Stimulated activated CD4-positive, alpha-beta T cell treated with anti-CD3 and anti-CD28 coated beads, TNF-alpha, amount 100 ng/mL, for 48 hours (primary cell): ENCODE measurements around the gene LYPD6B.

ENCODE experiments used
- DNase-seq, 3 donors: peaks; one replicate each; pipeline ENCODE4 v3.0.0-alpha.2; 2020; ENCODE audit warnings: low read depth in 3 of 3

The LYPD6B gene, protein sequence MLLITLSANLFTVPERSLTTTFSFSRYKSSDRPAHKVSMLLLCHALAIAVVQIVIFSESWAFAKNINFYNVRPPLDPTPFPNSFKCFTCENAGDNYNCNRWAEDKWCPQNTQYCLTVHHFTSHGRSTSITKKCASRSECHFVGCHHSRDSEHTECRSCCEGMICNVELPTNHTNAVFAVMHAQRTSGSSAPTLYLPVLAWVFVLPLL

DNA sequence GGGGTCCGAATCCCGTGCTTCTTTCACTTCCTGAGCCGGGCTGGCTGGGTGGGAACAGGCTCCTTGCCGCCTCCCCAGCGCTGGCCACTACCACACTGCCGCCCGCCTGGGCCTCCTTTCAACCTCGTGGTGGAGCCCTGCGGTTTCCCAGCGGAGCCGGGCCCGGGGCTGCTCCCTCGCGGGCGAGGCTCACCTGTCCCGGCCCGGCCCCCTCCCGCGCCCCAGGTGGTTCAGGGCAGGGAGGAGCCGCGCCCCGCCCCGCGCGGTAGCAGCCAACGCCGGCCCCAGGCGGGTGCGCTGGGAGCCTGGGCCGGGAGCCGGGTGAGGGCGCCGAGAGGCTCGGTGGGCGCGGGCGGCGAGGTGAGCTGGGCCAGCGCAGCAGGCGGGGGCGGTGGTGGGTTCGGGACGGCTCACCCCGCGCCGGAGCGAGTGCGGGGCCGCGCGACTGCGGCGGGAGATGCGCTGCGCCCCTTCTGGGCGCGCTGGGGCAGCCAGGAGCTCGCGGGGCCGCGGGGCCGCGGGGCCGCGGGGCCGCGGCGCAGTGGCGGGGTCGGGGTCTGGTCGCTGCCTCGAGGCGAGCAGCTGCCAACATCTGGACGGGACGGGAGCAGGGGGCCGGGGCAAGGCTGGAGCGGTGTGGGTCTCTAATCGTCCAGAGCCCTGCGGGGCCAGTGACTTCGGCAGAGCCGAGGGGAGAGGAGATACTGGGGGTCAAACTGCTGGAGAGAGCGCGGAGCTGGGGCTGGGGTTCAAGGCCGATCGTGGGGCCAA, at the start of gene LYPD6B:
Gene LYPD6B, plus strand, starts transcription at position 258 of the 771 bp plus-strand sequence. CDS start 92,250 bp downstream, outside the sequence.
- DNase-seq, result no peak

DNA sequence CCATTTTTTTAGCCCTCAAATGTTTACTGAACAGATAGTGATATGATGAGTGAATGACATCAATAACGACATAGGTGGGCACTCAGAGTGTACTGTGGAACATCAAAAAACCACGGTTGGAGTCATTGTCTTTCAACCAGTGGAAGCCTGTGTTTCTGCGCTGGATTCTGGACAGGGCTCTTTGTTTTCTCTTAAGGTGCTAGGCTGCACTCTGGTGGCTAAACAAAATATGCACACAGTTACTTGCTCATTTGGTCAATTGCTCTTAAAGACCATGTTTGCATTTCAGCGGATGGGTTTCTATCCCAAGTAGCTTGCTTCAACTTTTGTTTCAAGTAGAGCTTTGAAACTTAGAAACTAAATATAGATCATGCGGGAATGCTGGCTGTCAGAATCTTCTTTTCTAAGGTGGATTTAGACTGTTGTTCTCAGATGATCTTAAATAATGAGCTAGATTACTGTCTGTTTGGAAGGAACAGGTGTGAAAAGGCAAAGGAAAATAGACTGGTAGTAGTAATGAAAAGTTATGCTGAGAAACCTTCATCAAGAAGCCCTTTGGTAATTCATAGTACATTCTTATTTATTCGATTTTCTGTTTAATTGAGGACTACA, 48.5 kb upstream of the LYPD6B start:
- DNase-seq, result peak; percentile 13 to 23 (median 22)

DNA sequence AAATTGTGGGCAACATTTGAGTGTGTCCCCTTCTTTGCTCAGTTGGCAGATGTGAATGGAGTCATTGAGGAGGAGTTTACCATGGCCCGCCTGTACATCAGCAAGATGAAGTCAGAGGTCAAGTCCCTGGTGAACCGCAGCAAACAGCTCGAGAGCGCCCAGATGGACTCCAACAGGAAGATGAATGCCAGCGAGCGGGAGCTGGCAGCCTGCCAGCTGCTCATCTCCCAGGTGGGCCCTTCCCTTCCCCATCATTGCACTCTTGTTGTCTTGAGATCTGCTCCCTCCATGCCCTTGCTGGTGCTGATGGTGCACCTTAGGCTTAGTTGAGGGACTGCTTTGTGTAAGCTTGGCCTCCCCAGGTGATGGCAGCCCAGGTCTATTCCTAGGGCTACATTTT, 47.5 kb upstream of the LYPD6B start:
- no peak for DNase-seq

GRCh38 chr2:148992448-148992847, 46.1 kb upstream of the LYPD6B start:
- DNase-seq, result no peak

DNA sequence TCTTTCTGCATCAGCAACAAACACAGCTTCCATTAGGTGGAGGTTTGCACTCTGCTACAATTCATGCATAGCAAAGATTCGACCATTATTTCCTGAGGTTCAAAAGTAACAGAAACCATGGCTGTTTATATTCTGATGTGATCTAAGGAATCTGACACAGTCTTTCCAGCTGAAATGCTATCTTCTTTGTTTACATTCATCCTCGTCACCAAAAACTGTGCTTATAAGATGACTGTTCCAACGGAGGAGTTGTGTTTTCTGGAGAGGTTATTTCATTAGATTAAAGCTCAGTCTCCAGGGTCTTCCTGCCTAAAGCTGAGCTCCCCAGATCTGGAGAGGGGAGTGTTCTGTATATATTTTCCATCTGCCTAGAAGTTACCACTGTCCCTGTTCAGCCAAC, 45.1 kb upstream of the LYPD6B start:
- no peak for DNase-seq

GRCh38 chr2:148994341-148994740, 44.2 kb upstream of the LYPD6B start:
- no peak for DNase-seq

GRCh38 chr2:148996805-148997204, 41.7 kb upstream of the LYPD6B start:
- DNase-seq, result no peak

DNA sequence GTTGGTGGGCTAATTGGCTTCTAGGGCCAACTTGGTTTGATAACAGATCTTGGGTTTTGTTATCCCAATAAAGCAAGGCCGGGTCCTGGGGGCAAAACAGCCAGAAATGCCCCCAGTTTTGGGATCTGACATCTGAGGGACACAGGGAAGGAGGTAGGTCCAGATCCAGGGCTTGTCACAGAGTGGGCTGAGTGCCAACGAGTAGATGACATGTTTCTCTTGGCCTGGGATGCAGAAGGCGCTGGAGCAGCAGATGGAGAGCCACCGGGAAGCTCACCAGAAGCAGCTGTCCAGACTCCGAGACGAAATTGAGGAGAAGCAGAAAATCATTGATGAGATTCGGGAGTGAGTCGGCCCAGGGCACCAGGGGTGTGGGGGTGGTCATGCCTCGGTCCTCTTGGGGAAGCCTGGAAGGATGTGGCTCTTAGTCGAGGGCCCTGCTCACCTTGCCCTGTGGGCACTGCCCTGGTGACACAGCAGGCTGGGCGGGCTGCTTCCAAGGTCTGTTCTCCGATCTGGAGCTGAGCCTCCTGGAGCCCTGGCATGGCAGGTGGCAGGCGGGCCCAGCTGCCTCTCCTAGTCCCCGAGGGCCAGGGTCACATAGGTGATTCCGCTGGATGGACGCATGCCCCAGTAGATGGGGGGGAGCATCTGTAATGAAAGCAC, 40.2 kb upstream of the LYPD6B start:
- DNase-seq, result no peak

DNA sequence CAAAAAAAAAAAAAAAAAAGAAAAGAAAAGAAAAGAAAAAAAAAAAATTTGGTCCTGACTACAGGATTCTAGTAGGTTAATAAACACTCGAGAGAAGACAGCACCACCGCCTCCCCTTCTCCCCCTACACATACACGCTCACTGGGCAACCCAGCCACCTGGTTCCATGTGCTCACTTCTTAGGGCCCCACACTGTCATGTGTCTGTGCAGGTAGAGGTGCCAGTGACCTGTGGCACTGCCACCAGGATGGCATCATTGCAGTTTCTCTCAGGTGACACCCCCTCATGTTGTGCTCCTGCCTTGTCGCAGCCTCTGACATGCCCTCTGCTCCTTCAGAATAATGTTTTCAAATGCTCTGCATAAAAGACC, 39.7 kb upstream of the LYPD6B start:
- no peak for DNase-seq

GRCh38 chr2:148999451-148999921, 39.0 kb upstream of the LYPD6B start:
- no peak for DNase-seq

GRCh38 chr2:149000158-149000938, 38.2 kb upstream of the LYPD6B start:
- DNase-seq, result no peak

- no peak for DNase-seq
These were observed 37.0 kb upstream of the LYPD6B start for GRCh38 chr2:149001496-149001895.

- DNase-seq, result no peak
These were observed 36.1 kb upstream of the LYPD6B start for GRCh38 chr2:149002378-149002890.

DNA sequence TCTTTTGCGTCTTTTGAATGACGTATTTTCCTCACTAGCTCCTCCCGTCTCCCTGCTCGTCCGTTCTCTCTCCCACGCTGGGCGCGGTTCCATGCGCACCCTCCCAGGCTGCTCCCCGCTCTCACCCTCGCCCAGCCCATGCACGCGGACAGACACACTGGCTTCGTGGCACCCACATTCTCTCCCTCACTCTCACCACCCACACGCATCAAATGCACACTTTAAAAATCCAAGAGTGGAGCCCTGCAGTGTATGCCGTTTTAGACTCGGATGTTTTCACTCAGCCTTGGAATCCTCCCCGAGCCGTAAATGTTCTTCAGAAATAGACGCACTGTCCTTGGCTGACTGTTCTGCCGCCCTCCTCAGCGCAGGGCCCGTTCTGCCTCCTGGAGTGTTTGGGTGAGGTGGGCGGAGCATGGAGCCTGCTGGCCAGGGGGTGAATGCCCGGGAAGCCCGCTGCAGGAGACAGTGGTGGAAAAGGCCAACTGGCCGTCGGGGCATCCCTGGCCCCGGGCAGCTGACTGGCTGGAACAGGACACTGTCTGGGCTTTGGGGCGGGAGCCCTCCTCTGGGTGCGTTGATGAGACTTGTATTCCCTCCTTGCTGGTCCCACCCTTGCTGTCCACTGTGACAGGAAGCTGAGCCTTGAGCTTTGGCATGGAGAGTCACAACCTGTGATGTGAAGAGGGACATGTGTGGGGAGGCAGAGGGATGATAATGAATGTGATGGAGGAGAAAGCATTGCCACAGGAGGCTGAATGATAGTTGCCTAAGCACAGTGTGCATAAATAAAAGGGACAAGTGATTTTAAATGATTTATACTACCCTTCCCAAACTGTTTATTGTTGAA, 35.4 kb upstream of the LYPD6B start:
- DNase-seq, result no peak

DNA sequence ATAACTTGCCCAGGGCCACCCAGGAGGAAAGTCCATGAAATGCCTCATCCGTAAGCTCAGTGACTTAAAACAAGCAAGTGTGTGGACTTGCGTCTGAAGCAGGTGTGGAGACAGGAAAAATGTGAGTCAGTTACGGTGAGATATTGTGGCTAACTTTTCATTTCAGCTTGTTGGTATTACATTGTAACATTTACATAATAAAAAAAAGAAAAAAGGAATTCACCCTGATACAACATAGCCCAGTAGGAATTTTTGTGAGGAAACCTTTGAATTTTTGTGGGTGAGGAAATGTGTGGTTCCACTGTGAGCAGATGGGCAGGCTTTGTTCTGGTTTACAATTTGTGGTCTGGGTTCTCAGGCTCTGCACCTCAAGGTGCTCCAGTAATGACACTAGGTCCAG, 33.7 kb upstream of the LYPD6B start:
- no peak for DNase-seq

DNA sequence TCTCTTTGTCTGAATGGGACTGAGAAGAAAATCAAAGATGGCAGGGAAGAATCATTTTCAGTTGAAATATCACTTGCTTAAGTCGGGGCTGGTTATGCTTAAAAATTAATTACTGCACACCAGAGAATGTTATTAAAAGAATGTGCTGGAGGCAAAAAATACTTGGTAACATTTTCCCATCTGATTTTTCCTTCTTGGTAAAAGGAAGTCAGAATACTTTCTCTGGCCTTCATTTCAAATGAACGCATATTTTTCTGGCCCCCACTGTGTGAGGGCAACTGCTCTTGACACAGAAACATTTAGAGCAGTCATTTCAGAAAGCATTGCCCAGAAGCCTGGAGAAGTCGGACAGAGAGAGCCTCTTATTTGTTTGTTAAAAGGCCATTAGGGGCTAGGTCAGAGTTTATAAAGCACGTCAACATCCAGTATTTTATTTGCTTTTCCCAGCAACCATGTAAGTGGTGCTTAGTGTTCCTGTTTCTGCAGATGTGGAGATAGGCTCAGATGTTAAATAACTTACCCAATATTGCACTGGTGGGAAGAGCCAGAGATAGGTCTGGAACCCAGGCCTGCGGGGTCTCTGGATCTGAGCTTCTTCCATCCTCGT, 32.9 kb upstream of the LYPD6B start:
- DNase-seq, result no peak

DNA sequence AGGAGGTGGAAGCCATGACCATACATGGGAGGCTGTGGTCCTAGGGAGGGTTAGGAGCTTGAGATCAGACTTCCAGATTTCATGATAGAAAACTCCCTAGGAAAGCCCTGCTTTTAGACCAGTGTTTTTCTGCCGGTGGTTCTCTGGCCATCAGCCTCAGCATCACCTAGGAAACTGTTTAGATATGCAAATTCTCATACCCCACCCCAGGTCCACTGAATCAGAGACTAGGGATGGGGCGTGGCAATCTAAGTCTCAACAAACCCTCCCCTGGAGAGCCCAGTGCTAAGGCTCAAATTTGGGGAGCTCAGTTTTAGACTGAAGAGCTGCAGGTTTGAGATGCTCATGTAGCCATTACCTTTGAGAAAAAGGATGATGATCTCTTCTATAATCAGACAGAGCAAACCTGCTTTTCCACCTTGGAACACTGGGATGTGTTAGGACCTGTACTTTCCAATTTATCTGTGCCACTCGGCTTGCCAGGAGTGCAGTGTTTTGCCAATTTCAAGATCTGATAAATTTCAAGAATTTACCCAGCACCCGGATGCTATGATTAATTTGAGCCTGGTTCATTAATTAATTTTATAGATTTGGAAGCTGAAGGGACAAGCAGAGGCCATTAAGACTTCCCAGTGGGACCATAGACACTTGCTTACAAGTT, 31.5 kb upstream of the LYPD6B start:
- DNase-seq, result no peak

DNA sequence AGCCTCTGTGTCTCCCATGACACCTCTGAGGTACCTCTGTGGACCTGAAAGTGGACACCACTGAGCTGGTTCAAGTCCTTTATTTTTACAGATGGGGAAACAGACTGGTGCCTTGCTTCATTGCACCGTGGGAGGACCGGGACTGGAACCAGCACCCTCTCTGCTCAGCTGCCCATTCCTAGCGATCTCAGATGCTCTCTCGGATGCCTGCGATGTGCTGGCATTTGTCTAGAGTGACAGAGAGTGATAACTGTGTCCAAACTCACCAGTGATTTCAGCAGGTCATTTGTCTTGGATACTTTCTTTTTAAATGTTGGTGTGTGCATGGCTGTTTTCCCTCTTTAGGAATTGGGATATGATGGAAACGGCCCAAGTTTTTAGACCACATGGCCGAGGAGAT, 30.1 kb upstream of the LYPD6B start:
- DNase-seq, result no peak
